Activated naive CD4-positive, alpha-beta T cell (primary cell): Measurements from ENCODE around the gene BAZ1A.

Experiments used
- DNase-seq, 4 experiments: peaks; one replicate each; lab custom pipeline; 2025; lab: John Stamatoyannopoulos, UW

BAZ1A gene

GRCh38 chr14:34875031-34875922 lies at the start of gene BAZ1A:
TSS of gene BAZ1A (minus strand) at chr14:34875360. CDS start at chr14:34874604, 756 bp downstream.
- peak in 2 of 4 experiments; percentile 2 to 23 for DNase-seq

GRCh38 chr14:34920339-34920738 lies 45.2 kb upstream of the BAZ1A start:
- DNase-seq: no peak

- no peak for DNase-seq
Observed at GRCh38 chr14:34913619-34914018, 38.5 kb upstream of the BAZ1A start.

GRCh38 chr14:34912966-34913365 lies 37.8 kb upstream of the BAZ1A start:
- DNase-seq: no peak

- DNase-seq: no peak
Observed at GRCh38 chr14:34912182-34912581, 37.0 kb upstream of the BAZ1A start.

GRCh38 chr14:34911209-34912150 lies 36.3 kb upstream of the BAZ1A start:
- no peak for DNase-seq

- no peak for DNase-seq
Observed at GRCh38 chr14:34906287-34906686, 31.1 kb upstream of the BAZ1A start.

GRCh38 chr14:34895277-34895676 lies 20.1 kb upstream of the BAZ1A start:
- no peak for DNase-seq

- DNase-seq: no peak
Observed at GRCh38 chr14:34890937-34891336, 15.8 kb upstream of the BAZ1A start.

GRCh38 chr14:34888186-34888585 lies 13.0 kb upstream of the BAZ1A start:
- DNase-seq: no peak

- DNase-seq: no peak
Observed at GRCh38 chr14:34883954-34884353, 8.8 kb upstream of the BAZ1A start.

GRCh38 chr14:34874386-34875030 lies 652 bp downstream of the BAZ1A start:
- peak in 3 of 4 experiments; percentile 28 to 59 (median 50) for DNase-seq

- peak; percentile 59 to 71 (median 70) for DNase-seq
Observed at GRCh38 chr14:34873589-34874385, 1.4 kb downstream of the BAZ1A start.

GRCh38 chr14:34872822-34873588 lies 2.2 kb downstream of the BAZ1A start:
- DNase-seq: no peak

- no peak for DNase-seq
Observed at GRCh38 chr14:34867199-34867598, 8.0 kb downstream of the BAZ1A start.

- DNase-seq: no peak
Observed at GRCh38 chr14:34865889-34866574, 9.1 kb downstream of the BAZ1A start.

GRCh38 chr14:34863844-34864243 lies 11.3 kb downstream of the BAZ1A start:
- DNase-seq: no peak

GRCh38 chr14:34858765-34859164 lies 16.4 kb downstream of the BAZ1A start:
- no peak for DNase-seq

- DNase-seq: no peak
Observed at GRCh38 chr14:34857689-34858449, 17.3 kb downstream of the BAZ1A start.
